Measurements from ENCODE around the gene PLCB1.

- no peak for TF ChIP-seq CTCF (IDR thresholded peaks at IDR 0.05; ENCODE audit: low read length)
- no peak for TF ChIP-seq EZH2 (IDR thresholded peaks at IDR 0.05; ENCODE audit: borderline replicate concordance, low read length)
These were observed 91.2 kb downstream of the PLCB1 start for GRCh38 chr20:8223091-8223870.
